Thyroid gland (tissue), 4 donors: ENCODE results near the gene DEFB113.

Experiments used
- CTCF ChIP-seq, 6 experiments: fragments of 200-600 bp in 3 of 6; fragments of 450-650 bp in 3 of 6; sonication (generic) in 3 of 6; IDR thresholded peaks; one replicate each; pipeline ENCODE4 v1.5.1; 2016 to 2019; ENCODE audit warnings: antibody characterized with exemption in 6 of 6, mild to moderate bottlenecking in 2 of 6, inconsistent platforms in 1 of 6, moderate library complexity in 1 of 6
- POLR2A ChIP-seq, 2 donors: fragments of 450-650 bp; IDR thresholded peaks; one replicate each; pipeline ENCODE4 v1.6.1; 2017; ENCODE audit warnings: antibody characterized with exemption in 2 of 2, mild to moderate bottlenecking in 2 of 2, moderate library complexity in 1 of 2

GRCh38 chr6:49937017-49937416 is 32.4 kb downstream of the DEFB113 start:
- TF ChIP-seq CTCF (IDR thresholded peaks at IDR 0.05) = no peak
- TF ChIP-seq POLR2A (IDR thresholded peaks at IDR 0.05) = no peak
